HG03159 (cell line): Measurements from ENCODE around the gene ADRA1B.
"Not testable (repeated sequence)": the region's sequence is repeated elsewhere in the genome, so short reads cannot be mapped to it uniquely, and the experiment has no call there.

ENCODE experiments used
- ATAC-seq: cut with Tn5 transposase; IDR thresholded peaks from one replicate; pipeline ENCODE4 v1.9.1; 2021; ENCODE audit warnings: mild to moderate bottlenecking, moderate library complexity; ENCODE audit not compliant: unreplicated experiment

ADRA1B gene

GRCh38 chr5:159965031-159965837 lies 49.0 kb downstream of the ADRA1B start:
- peak; percentile 57 for ATAC-seq

- not testable (repeated sequence) for ATAC-seq
Measured at GRCh38 chr5:159965838-159966128, 49.5 kb downstream of the ADRA1B start.

GRCh38 chr5:159969966-159970365 lies 53.7 kb downstream of the ADRA1B start:
- ATAC-seq, result no peak

GRCh38 chr5:159971038-159971437 lies 54.8 kb downstream of the ADRA1B start:
- no peak for ATAC-seq

- ATAC-seq, result no peak
Measured at GRCh38 chr5:159971514-159971913, 55.2 kb downstream of the ADRA1B start.

- ATAC-seq, result no peak
Measured at GRCh38 chr5:159971931-159972461, 55.7 kb downstream of the ADRA1B start.

- ATAC-seq, result no peak
Measured at GRCh38 chr5:159972538-159973362, 56.5 kb downstream of the ADRA1B start.

GRCh38 chr5:159975462-159976019 lies 59.3 kb downstream of the ADRA1B start:
- ATAC-seq, result no peak

GRCh38 chr5:159976921-159977320 lies 60.6 kb downstream of the ADRA1B start:
- ATAC-seq, result no peak

GRCh38 chr5:159978358-159978757 lies 62.1 kb downstream of the ADRA1B start:
- no peak for ATAC-seq

- no peak for ATAC-seq
Measured at GRCh38 chr5:159982421-159983173, 66.3 kb downstream of the ADRA1B start.

GRCh38 chr5:159987031-159987674 lies 70.9 kb downstream of the ADRA1B start:
- peak; percentile 92 for ATAC-seq

GRCh38 chr5:159990506-159990905 lies 74.2 kb downstream of the ADRA1B start:
- no peak for ATAC-seq

GRCh38 chr5:159992566-159992965 lies 76.3 kb downstream of the ADRA1B start:
- ATAC-seq, result no peak

- no peak for ATAC-seq
Measured at GRCh38 chr5:159993194-159993593, 76.9 kb downstream of the ADRA1B start.

GRCh38 chr5:159995907-159996306 lies 79.6 kb downstream of the ADRA1B start:
- no peak for ATAC-seq

GRCh38 chr5:160001457-160001856 lies 85.2 kb downstream of the ADRA1B start:
- ATAC-seq, result no peak

GRCh38 chr5:160007514-160007913 lies 91.2 kb downstream of the ADRA1B start:
- no peak for ATAC-seq

GRCh38 chr5:160008529-160008876 lies 92.2 kb downstream of the ADRA1B start:
- ATAC-seq, result peak; percentile 7

GRCh38 chr5:160008877-160009590 lies 92.8 kb downstream of the ADRA1B start, which contains the start of gene TTC1:
TSS of gene TTC1 (plus strand) at chr5:160009139. CDS start at chr5:160010529, 1,390 bp downstream.
- peak; percentile 98 for ATAC-seq
